ENCODE data around the gene TPM3. TPM values are rescaled to one million over a fixed set of nuclear protein-coding genes. Genes with fewer than 3 reads are reported as not detected.

The TPM3 gene
- total RNA-seq, 4 donors from 2014 or later: 227 to 352 (median 298) TPM

DNA sequence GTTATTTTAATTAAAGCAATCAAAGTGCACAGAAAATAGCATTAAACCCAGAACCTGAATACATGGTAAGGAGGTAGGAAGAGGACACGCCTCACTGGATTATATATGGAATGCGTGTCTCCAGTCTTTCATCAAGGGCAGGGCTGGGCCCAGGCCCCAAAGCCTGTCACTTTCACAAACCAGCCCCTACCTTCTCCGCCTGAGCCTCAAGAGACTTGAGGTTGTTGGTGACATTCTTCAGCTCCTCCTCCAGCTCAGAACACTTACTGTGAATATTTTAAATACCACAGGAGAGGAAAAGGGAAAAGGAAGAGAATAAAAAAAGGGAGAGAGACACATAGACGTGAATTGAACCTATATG is 20.7 kb downstream of the TPM3 start:
- H3K27me3 ChIP-seq: no peaks in the 10 kb centered on the region
- no peak for DNase-seq
- 90 to 94% methylated on average over 4 of the region's 4 CpGs for WGBS, 2 donors
- no peaks in the 10 kb centered on the region for H3K9me3 ChIP-seq
- H3K27ac ChIP-seq: no peak overlapping the region
- H3K4me3 ChIP-seq (replicated peaks in 1 of 3): no peak overlapping the region
- H3K36me3 ChIP-seq: peaks cover 75 to 82% of the 10 kb centered on the region in 2 donors
- intact Hi-C loops (cut with DNase I): no loop called here
- H3K4me1 ChIP-seq: peaks cover 4 to 8% of the 10 kb centered on the region in 2 donors
- TF ChIP-seq, protein P1, sequence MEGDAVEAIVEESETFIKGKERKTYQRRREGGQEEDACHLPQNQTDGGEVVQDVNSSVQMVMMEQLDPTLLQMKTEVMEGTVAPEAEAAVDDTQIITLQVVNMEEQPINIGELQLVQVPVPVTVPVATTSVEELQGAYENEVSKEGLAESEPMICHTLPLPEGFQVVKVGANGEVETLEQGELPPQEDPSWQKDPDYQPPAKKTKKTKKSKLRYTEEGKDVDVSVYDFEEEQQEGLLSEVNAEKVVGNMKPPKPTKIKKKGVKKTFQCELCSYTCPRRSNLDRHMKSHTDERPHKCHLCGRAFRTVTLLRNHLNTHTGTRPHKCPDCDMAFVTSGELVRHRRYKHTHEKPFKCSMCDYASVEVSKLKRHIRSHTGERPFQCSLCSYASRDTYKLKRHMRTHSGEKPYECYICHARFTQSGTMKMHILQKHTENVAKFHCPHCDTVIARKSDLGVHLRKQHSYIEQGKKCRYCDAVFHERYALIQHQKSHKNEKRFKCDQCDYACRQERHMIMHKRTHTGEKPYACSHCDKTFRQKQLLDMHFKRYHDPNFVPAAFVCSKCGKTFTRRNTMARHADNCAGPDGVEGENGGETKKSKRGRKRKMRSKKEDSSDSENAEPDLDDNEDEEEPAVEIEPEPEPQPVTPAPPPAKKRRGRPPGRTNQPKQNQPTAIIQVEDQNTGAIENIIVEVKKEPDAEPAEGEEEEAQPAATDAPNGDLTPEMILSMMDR (IDR thresholded peaks at IDR 0.05): no peak
- TF ChIP-seq POLR2A (IDR thresholded peaks at IDR 0.05): no peak

DNA sequence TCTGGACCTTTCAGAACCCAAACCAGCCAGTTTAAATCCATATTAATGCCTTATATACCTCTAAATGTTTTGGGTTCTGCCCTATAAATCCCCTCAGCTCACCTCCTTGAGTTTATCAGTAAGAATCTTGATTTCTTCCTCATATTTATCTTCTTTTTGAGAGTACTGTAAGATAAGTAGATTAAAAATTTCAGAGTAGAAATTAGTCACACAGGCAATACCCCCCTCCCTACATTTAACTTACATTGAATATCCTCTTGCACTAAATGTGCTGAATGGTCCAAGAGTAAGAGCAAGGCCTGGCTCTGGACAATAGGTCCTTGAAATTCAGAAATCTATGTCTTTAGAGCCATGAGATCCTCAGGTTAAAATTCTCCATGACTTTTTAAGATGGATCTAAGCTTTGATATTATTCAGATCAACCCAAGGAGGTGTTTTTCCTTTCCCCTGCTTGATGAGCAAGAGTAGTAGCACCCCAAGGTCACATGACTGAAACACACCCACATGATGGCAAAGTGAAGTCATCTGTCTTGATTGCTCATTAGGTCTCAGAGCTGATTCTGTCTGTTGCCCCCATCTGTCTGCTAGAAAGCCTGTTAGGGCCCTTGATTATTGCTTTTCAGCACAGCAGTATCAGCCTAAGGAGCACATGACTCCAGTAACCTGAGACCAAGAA is 21.2 kb downstream of the TPM3 start:
- TF ChIP-seq, protein P1 (IDR thresholded peaks at IDR 0.05): no peak
- TF ChIP-seq POLR2A (IDR thresholded peaks at IDR 0.05): no peak

DNA sequence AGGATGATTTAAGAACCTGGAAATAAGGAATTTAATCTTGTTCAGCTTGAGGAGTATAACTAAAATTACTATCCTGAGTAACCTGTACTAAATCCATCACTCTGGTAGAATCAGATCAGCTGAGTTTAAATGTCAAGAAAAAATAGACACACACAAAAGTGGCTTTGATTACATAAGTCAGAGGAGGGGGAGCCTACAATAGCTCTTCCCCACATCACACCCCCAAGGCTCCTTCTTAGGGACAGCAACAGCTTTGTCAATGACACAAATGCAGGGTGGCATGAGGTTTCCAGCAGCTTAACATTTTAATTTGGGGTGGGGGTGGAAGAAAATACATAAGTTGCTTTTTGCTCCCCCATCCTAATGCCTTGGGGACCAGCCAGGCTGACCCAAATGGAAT is 24.4 kb downstream of the TPM3 start:
- intact Hi-C loops (cut with DNase I): no loop called here
- Histone ChIP-seq H3K4me1 (peaks cover 0 to 7% of the 10 kb centered on the region in 2 donors), H3K36me3 (peaks cover 66 to 68% of the 10 kb centered on the region in 2 donors), H3K27ac (no peak overlapping the region), H3K9me3 (no peaks in the 10 kb centered on the region), H3K4me3 (replicated peaks in 1 of 3) (no peak overlapping the region), H3K27me3 (no peaks in the 10 kb centered on the region)
- no peak for TF ChIP-seq POLR2A (IDR thresholded peaks at IDR 0.05)
- TF ChIP-seq, protein P1 (IDR thresholded peaks at IDR 0.05): no peak
- DNase-seq: no peak

More for the DNA sequence above, 21.2 kb downstream of the TPM3 start:
- Histone ChIP-seq H3K36me3 (peaks cover 80 to 87% of the 10 kb centered on the region in 2 donors), H3K4me1 (peaks cover 0 to 3% of the 10 kb centered on the region in 2 donors), H3K9me3 (no peaks in the 10 kb centered on the region), H3K27me3 (no peaks in the 10 kb centered on the region), H3K4me3 (replicated peaks in 1 of 3) (no peak overlapping the region), H3K27ac (no peak overlapping the region)
- DNase-seq: no peak
- intact Hi-C loops (cut with DNase I): no loop called here

DNA sequence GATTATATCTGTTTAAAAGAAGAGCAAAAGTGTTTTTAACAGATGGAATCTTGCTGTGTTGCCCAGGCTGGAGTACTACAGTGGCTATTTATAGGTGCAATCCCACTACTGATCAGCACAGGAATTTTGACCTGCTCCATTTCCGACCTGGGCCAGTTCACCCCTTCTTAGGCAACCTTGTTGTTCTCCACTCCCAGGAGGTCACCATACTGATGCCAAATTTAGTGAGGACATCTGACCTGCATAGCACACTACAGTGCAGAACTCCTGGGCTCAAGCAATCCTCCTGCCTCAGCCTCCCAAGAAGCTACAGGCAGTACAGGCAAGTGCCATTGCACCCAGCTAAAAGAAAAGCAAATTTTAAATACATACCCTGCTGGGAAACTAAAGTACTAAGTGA is 25.7 kb downstream of the TPM3 start:
- TF ChIP-seq, protein P1 (IDR thresholded peaks at IDR 0.05): no peak
- TF ChIP-seq POLR2A (IDR thresholded peaks at IDR 0.05): no peak
- Histone ChIP-seq H3K27ac (no peak overlapping the region), H3K27me3 (no peaks in the 10 kb centered on the region), H3K36me3 (peaks cover 54 to 55% of the 10 kb centered on the region in 2 donors), H3K9me3 (no peaks in the 10 kb centered on the region), H3K4me1 (peaks cover 0 to 7% of the 10 kb centered on the region in 2 donors), H3K4me3 (replicated peaks in 1 of 3) (no peak overlapping the region)
- intact Hi-C loops (cut with DNase I): no loop called here
- no peak for DNase-seq
- 92 to 94% methylated on average over 1 of the region's 1 CpG for WGBS, 2 donors

DNA sequence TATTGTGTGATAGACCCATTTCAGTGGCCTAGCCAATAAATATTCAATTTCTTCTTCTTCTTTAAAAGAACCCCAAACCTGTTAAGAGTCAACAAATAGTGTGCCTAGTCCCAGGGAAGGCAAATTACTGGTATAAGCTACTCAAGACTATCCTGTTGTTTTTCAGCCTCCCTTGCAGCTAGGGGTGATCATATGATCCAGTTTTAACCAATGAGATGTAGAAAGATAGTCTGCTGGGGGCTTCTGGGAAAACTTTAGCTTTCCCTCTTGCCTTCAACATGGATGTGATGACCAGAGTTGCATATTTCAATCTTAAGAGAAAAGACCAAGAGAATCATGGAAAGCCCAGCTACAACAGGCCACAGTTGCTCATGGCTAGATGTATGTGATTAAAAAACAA is 32.3 kb downstream of the TPM3 start:
- Histone ChIP-seq H3K4me1 (peaks cover 14 to 16% of the 10 kb centered on the region in 2 donors), H3K27me3 (no peaks in the 10 kb centered on the region), H3K36me3 (peaks cover 18 to 22% of the 10 kb centered on the region in 2 donors), H3K4me3 (replicated peaks in 1 of 3) (no peak overlapping the region), H3K27ac (no peak overlapping the region), H3K9me3 (no peaks in the 10 kb centered on the region)
- no peak for DNase-seq
- no peak for TF ChIP-seq POLR2A (IDR thresholded peaks at IDR 0.05)
- TF ChIP-seq, protein P1 (IDR thresholded peaks at IDR 0.05): no peak
- intact Hi-C loops (cut with DNase I): no loop called here
